Ectodermal cell (in vitro differentiated cells): ENCODE results near the gene MMP24OS.
A peak's percentile ranks its signal among the peaks of the same experiment; 100 is the strongest.

Source experiments
- H3K27ac ChIP-seq: 2 replicates; pipeline ENCODE4 v1.7.0; 2013; ENCODE audit warnings: mild to moderate bottlenecking, low read depth, low read length; ENCODE audit not compliant: insufficient read depth, poor library complexity, severe bottlenecking
- H3K27me3 ChIP-seq: 2 replicates; pipeline ENCODE4 v1.7.0; 2013; ENCODE audit warnings: mild to moderate bottlenecking, low read length; ENCODE audit not compliant: insufficient read depth, control insufficient read depth, poor library complexity, severe bottlenecking
- H3K36me3 ChIP-seq: one replicate; pipeline ENCODE4 v1.7.0; 2013; ENCODE audit warnings: low read length; ENCODE audit not compliant: control insufficient read depth, insufficient read depth
- H3K4me1 ChIP-seq: one replicate; pipeline ENCODE4 v1.7.0; 2013; ENCODE audit warnings: low read length; ENCODE audit not compliant: control insufficient read depth, insufficient read depth
- H3K4me3 ChIP-seq: 2 replicates; pipeline ENCODE4 v1.7.0; 2013; ENCODE audit warnings: low read depth, low read length, control low read depth; ENCODE audit not compliant: insufficient read depth
- H3K9me3 ChIP-seq: 2 replicates; pipeline ENCODE4 v1.7.0; 2013; ENCODE audit warnings: mild to moderate bottlenecking, low read length, moderate library complexity; ENCODE audit not compliant: control insufficient read depth
- WGBS, 2 experiments: methylation state at CpG; one replicate each; pipeline ENCODE4 v1.1.7; 2013; ENCODE audit warnings: missing lambda C conversion rate in 2 of 2; 5-methylcytosine and 5-hydroxymethylcytosine counted together

MMP24OS gene

GRCh38 chr20:35290887-35291417, 13.0 kb upstream of the MMP24OS start:
- Histone ChIP-seq H3K9me3 (no peaks in the 10 kb centered on the region), H3K27ac (no peak overlapping the region), H3K27me3 (peaks cover 3% of the 10 kb centered on the region), H3K4me1 (no peaks in the 10 kb centered on the region), H3K4me3 (no peak overlapping the region), H3K36me3 (no peaks in the 10 kb centered on the region)
- WGBS, 2 experiments = 88 to 89% methylated on average over 7 of the region's 7 CpGs

GRCh38 chr20:35290186-35290886, 12.4 kb upstream of the MMP24OS start:
- no peak overlapping the region for H3K27ac ChIP-seq
- H3K36me3 ChIP-seq = no peaks in the 10 kb centered on the region
- H3K9me3 ChIP-seq = no peaks in the 10 kb centered on the region
- 80 to 81% methylated on average over 7 of the region's 7 CpGs for WGBS, 2 experiments
- H3K4me3 ChIP-seq = no peak overlapping the region
- no peaks in the 10 kb centered on the region for H3K4me1 ChIP-seq
- H3K27me3 ChIP-seq = peaks cover 3% of the 10 kb centered on the region

DNA sequence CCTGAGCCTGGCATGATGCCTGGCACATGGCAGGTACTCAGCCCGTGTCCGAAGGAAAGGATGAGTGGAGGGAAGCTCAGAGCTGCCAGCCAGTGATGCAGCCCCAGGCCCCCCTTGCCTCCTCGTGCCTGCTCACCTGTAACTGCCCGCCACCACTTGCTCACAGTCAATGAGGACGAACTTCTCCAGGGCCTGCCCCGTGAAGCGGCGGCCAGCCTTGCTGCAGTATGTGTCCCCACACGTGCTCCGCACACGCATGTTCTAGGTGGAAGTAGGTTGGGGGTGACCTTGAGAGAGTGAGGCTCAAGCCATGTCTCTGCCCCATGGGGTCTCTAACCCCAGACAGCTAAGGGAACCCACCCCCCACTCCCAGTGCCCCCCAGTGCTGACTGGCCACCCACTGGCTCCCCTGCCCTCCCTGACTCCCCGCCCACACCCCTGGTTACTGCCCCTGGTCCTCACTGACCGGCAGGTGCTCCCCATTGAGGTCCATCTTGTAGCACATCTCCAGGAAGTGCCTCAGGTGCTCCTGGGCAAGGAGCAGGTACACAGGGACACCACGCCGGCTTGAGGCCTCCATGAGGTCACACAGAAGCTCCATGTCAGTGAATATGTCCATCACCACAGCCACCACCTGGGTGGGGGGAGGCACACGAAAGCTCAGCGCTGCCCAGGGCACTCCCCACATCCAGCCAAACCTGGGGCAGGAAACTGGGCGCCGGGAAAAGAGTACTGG, 10.6 kb upstream of the MMP24OS start:
- Histone ChIP-seq H3K36me3 (no peaks in the 10 kb centered on the region), H3K4me1 (peaks cover 2% of the 10 kb centered on the region), H3K9me3 (no peaks in the 10 kb centered on the region), H3K27ac (no peak overlapping the region), H3K27me3 (no peaks in the 10 kb centered on the region), H3K4me3 (no peak overlapping the region)
- 90 to 93% methylated on average over 19 of the region's 19 CpGs for WGBS, 2 experiments

DNA sequence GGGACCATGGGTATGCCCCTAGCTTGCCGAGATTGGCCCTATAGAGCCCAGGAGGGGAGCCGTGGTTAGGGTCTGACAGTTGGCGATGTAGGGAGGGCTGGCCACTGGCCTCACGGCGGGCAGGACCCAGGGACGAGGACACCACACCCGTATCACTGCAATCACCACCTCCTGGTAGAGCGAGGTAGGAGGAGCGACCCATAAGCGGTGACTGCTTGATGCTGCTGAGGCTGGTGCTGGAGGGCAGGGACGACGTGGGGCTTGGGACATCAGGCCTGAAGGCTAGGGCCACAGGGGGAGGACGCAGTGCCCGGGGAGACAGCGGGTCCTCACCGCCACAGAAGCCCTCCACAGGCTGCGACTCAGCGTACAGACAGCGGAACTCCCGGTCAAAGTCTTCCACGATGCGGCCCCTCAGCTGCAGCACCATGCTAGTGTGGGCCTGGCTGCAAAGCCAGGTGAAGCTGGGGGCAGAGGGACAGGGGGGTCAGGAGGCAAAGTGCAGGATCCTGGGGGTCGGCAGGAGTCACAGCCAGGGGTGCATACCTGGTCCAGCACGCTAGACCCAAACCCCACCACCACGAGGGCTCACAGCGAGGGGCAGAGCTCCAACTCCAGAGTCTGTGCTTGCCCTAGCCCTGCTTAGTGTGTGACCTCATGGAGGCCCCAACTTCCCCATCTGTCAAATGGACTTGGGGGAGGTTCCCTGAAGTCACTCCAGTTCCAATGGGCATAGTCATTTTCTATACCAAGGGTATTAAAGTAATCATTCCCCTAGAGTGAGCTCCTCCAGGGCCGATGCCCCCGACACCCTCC, 9.8 kb upstream of the MMP24OS start:
- Histone ChIP-seq H3K36me3 (no peaks in the 10 kb centered on the region), H3K27me3 (no peaks in the 10 kb centered on the region), H3K4me3 (no peak overlapping the region), H3K4me1 (peaks cover 5% of the 10 kb centered on the region), H3K9me3 (no peaks in the 10 kb centered on the region), H3K27ac (no peak overlapping the region)
- 91% methylated on average over 28 of the region's 28 CpGs for WGBS, 2 experiments

DNA sequence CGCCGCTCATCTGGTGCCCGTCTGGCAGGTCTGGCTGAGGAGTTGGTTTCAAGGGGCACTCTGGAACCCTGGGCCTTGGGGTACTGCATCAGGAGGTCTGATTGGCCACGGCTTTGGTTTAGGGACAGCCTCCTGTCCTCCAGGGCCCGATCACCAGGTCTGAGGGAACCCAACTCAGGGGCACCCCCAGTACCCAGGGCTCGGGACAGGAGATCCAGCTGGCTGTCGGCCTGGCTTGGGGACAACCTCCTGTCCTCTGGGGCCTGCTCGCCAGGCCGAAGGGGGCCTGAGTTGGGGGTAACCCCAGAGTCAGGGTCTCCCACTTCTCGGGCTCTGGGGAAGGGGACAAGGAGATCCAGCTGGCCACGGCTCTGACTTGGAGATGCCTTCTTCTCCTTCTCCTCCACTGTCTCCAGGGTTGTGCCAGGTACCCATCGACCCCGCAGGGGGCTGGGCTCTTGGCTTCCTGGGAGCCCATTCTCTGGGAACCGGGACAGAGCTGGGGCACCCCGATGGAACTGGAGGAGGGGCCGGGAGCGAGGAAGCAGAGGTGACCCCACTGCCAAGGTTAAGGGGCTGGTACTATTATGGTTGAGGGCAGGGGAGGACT, 9.1 kb upstream of the MMP24OS start:
- no peak overlapping the region for H3K4me3 ChIP-seq
- H3K27me3 ChIP-seq = no peaks in the 10 kb centered on the region
- peaks cover 5% of the 10 kb centered on the region for H3K36me3 ChIP-seq
- WGBS, 2 experiments = 93 to 94% methylated on average over 17 of the region's 17 CpGs
- no peaks in the 10 kb centered on the region for H3K9me3 ChIP-seq
- H3K4me1 ChIP-seq = peaks cover 5% of the 10 kb centered on the region
- no peak overlapping the region for H3K27ac ChIP-seq

- peaks cover 8% of the 10 kb centered on the region for H3K36me3 ChIP-seq
- WGBS, 2 experiments = 93 to 94% methylated on average over 12 of the region's 12 CpGs
- no peaks in the 10 kb centered on the region for H3K9me3 ChIP-seq
- H3K4me1 ChIP-seq = peaks cover 5% of the 10 kb centered on the region
- no peak overlapping the region for H3K27ac ChIP-seq
- no peaks in the 10 kb centered on the region for H3K27me3 ChIP-seq
- no peak overlapping the region for H3K4me3 ChIP-seq
Measured at GRCh38 chr20:35286077-35286898, 8.4 kb upstream of the MMP24OS start.

- 88 to 94% methylated on average over 5 of the region's 5 CpGs for WGBS, 2 experiments
- no peaks in the 10 kb centered on the region for H3K9me3 ChIP-seq
- peaks cover 5% of the 10 kb centered on the region for H3K4me1 ChIP-seq
- H3K27me3 ChIP-seq = no peaks in the 10 kb centered on the region
- H3K36me3 ChIP-seq = peaks cover 11% of the 10 kb centered on the region
- no peak overlapping the region for H3K27ac ChIP-seq
- no peak overlapping the region for H3K4me3 ChIP-seq
Measured at GRCh38 chr20:35285806-35286076, 7.8 kb upstream of the MMP24OS start.

- peaks cover 17% of the 10 kb centered on the region for H3K36me3 ChIP-seq
- no peaks in the 10 kb centered on the region for H3K27me3 ChIP-seq
- peaks cover 5% of the 10 kb centered on the region for H3K4me1 ChIP-seq
- peak overlapping the region; percentile 65 for H3K4me3 ChIP-seq
- H3K9me3 ChIP-seq = no peaks in the 10 kb centered on the region
- 41 to 44% methylated on average over 19 of the region's 19 CpGs for WGBS, 2 experiments
- H3K27ac ChIP-seq = no peak overlapping the region
Measured at GRCh38 chr20:35284992-35285805, 7.3 kb upstream of the MMP24OS start.
